Neural cell (in vitro differentiated cells): ENCODE data around the gene TBX19. TPM values are rescaled to one million over a fixed set of nuclear protein-coding genes. Genes with fewer than 3 reads are reported as not detected.

Source experiments
- H2AFZ ChIP-seq: fragments of 200-600, 300-800 bp; sonication (generic), shearing (Covaris generic); 2 replicates; pipeline ENCODE4 v1.6.0; 2014; ENCODE audit warnings: low read depth, mild to moderate bottlenecking, antibody characterized with exemption, low read length, moderate library complexity
- H3F3A ChIP-seq: fragments of 200-600 bp; shearing (Covaris generic); 2 replicates; pipeline ENCODE4 v1.6.1; 2016; ENCODE audit warnings: mild to moderate bottlenecking, moderate library complexity, mixed read lengths, antibody characterized with exemption, low read length; ENCODE audit not compliant: insufficient read depth, poor library complexity, severe bottlenecking
- H3K27ac ChIP-seq: fragments of 200-600, 300-800 bp; sonication (generic), shearing (Covaris generic); 2 replicates; pipeline ENCODE4 v1.5.1; 2014; ENCODE audit warnings: mild to moderate bottlenecking, low read length, moderate library complexity
- H3K27me3 ChIP-seq: fragments of 300-800, 200-600 bp; sonication (generic), shearing (Covaris generic); 2 replicates; pipeline ENCODE4 v1.6.0; 2014; ENCODE audit warnings: mild to moderate bottlenecking, low read depth, low read length, moderate library complexity; ENCODE audit not compliant: insufficient read depth
- H3K36me3 ChIP-seq: fragments of 300-800, 200-600 bp; sonication (generic), shearing (Covaris generic); 2 replicates; pipeline ENCODE4 v1.5.1; 2014; ENCODE audit warnings: mild to moderate bottlenecking, antibody characterized with exemption, low read length, moderate library complexity; ENCODE audit not compliant: insufficient read depth
- H3K4me2 ChIP-seq: fragments of 300-800, 200-600 bp; sonication (generic), shearing (Covaris generic); 2 replicates; pipeline ENCODE4 v1.6.0; 2014; ENCODE audit warnings: mild to moderate bottlenecking, low read length
- H3K4me3 ChIP-seq: fragments of 300-800, 200-600 bp; sonication (generic), shearing (Covaris generic); 2 replicates; pipeline ENCODE4 v1.5.1; 2014; ENCODE audit warnings: mild to moderate bottlenecking, low read length, moderate library complexity
- H3K79me2 ChIP-seq: fragments of 200-600 bp; shearing (Covaris generic); replicated peaks from 2 replicates; pipeline ENCODE4 v1.6.0; 2014; ENCODE audit warnings: mild to moderate bottlenecking, low read length, moderate library complexity; ENCODE audit not compliant: insufficient read depth
- H3K9ac ChIP-seq: fragments of 300-800, 200-600 bp; sonication (generic), shearing (Covaris generic); 2 replicates; pipeline ENCODE4 v1.6.1; 2016; ENCODE audit warnings: mild to moderate bottlenecking, low read length, mixed read lengths
- H3K9me2 ChIP-seq: fragments of 200-600 bp; shearing (Covaris generic); 2 replicates; pipeline ENCODE4 v1.6.1; 2016; ENCODE audit warnings: mild to moderate bottlenecking, low read length, mixed read lengths; ENCODE audit not compliant: insufficient read depth
- H3K9me3 ChIP-seq: fragments of 200-600, 300-800 bp; sonication (generic), shearing (Covaris generic); 2 replicates; pipeline ENCODE4 v1.6.1; 2016; ENCODE audit warnings: mild to moderate bottlenecking, mixed run types, low read length, moderate library complexity, mixed read lengths
- H4K20me1 ChIP-seq: fragments of 200-600 bp; shearing (Covaris generic); 2 replicates; pipeline ENCODE4 v1.6.1; 2016; ENCODE audit warnings: mild to moderate bottlenecking, mixed run types; ENCODE audit not compliant: insufficient read depth
- EP300 ChIP-seq: fragments of 450-650 bp; conservative IDR thresholded peaks from 2 replicates; pipeline ENCODE4 v1.6.1; 2014; ENCODE audit warnings: antibody characterized with exemption, mild to moderate bottlenecking, moderate library complexity; ENCODE audit not compliant: poor library complexity, severe bottlenecking
- EZH2 ChIP-seq: fragments of 200-600, 300-800 bp; shearing (Covaris generic), sonication (generic); IDR thresholded peaks from 2 replicates; pipeline ENCODE4 v1.6.1; 2014; ENCODE audit warnings: antibody characterized with exemption, low read length, borderline replicate concordance, mild to moderate bottlenecking; ENCODE audit not compliant: insufficient read depth, poor library complexity, severe bottlenecking
- MXI1 ChIP-seq: fragments of 450-650 bp; conservative IDR thresholded peaks from 2 replicates; pipeline ENCODE4 v1.6.1; 2014; ENCODE audit warnings: antibody characterized with exemption, mild to moderate bottlenecking; ENCODE audit not compliant: poor library complexity, severe bottlenecking
- POLR2AphosphoS5 ChIP-seq: IDR thresholded peaks from 2 replicates; pipeline ENCODE4 v1.6.1; 2012
- RAD21 ChIP-seq: fragments of 450-650 bp; conservative IDR thresholded peaks from 2 replicates; pipeline ENCODE4 v1.6.1; 2014; ENCODE audit warnings: antibody characterized with exemption, mild to moderate bottlenecking, moderate library complexity
- SMC3 ChIP-seq: fragments of 450-650 bp; conservative IDR thresholded peaks from 2 replicates; pipeline ENCODE4 v1.6.1; 2014; ENCODE audit warnings: antibody characterized with exemption, mild to moderate bottlenecking, moderate library complexity; ENCODE audit not compliant: poor library complexity
- TAF1 ChIP-seq: IDR thresholded peaks from 2 replicates; pipeline ENCODE4 v1.6.1; 2012; ENCODE audit warnings: low read depth
- polyA plus RNA-seq: library from polyadenylated mRNA; depleted of rRNA; stranded (reverse); fragments of >200 nt; gene quantifications from 2 replicates; pipeline ENCODE4 v1.2.3, GENCODE V29; 2014
- TF ChIP-seq, protein P1 (sequence below): fragments of 450-650 bp; IDR thresholded peaks from 2 replicates; pipeline ENCODE4 v1.5.1; 2014; ENCODE audit warnings: antibody characterized with exemption, mild to moderate bottlenecking, moderate library complexity; ENCODE audit not compliant: poor library complexity, severe bottlenecking
- TF ChIP-seq, protein P2 (sequence below): IDR thresholded peaks from 2 replicates; pipeline ENCODE4 v1.6.1; 2012; ENCODE audit warnings: borderline replicate concordance

TBX19 gene
- polyA plus RNA-seq, 1 donor from 2014 or later = 0.42 TPM

DNA sequence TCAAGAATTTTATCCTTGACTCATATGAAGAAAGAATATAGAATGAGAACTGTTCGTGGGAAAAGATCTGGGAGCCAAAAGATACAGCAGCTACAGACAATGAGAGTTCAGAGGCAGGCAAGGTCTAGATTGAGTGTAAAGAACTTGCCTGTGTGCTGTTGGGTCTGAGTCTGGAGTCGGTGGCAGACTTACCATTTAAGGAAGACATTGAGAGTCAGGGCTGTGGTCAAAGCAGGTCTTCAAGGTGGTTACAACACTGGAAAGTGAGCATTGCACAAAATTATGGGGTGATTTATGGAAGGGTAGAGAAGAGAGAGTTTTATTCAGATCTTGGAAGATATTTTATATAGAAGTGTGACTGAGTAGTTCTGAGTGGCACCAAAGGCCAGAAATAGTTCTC lies 80.6 kb downstream of the TBX19 start:
- no peak overlapping the region for H3K27ac ChIP-seq
- TF ChIP-seq SMC3 (no peak), TAF1 (no peak), EZH2 (no peak), RAD21 (no peak), EP300 (no peak)
- TF ChIP-seq, protein P1, sequence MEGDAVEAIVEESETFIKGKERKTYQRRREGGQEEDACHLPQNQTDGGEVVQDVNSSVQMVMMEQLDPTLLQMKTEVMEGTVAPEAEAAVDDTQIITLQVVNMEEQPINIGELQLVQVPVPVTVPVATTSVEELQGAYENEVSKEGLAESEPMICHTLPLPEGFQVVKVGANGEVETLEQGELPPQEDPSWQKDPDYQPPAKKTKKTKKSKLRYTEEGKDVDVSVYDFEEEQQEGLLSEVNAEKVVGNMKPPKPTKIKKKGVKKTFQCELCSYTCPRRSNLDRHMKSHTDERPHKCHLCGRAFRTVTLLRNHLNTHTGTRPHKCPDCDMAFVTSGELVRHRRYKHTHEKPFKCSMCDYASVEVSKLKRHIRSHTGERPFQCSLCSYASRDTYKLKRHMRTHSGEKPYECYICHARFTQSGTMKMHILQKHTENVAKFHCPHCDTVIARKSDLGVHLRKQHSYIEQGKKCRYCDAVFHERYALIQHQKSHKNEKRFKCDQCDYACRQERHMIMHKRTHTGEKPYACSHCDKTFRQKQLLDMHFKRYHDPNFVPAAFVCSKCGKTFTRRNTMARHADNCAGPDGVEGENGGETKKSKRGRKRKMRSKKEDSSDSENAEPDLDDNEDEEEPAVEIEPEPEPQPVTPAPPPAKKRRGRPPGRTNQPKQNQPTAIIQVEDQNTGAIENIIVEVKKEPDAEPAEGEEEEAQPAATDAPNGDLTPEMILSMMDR = no peak
- TF ChIP-seq, protein P2, sequence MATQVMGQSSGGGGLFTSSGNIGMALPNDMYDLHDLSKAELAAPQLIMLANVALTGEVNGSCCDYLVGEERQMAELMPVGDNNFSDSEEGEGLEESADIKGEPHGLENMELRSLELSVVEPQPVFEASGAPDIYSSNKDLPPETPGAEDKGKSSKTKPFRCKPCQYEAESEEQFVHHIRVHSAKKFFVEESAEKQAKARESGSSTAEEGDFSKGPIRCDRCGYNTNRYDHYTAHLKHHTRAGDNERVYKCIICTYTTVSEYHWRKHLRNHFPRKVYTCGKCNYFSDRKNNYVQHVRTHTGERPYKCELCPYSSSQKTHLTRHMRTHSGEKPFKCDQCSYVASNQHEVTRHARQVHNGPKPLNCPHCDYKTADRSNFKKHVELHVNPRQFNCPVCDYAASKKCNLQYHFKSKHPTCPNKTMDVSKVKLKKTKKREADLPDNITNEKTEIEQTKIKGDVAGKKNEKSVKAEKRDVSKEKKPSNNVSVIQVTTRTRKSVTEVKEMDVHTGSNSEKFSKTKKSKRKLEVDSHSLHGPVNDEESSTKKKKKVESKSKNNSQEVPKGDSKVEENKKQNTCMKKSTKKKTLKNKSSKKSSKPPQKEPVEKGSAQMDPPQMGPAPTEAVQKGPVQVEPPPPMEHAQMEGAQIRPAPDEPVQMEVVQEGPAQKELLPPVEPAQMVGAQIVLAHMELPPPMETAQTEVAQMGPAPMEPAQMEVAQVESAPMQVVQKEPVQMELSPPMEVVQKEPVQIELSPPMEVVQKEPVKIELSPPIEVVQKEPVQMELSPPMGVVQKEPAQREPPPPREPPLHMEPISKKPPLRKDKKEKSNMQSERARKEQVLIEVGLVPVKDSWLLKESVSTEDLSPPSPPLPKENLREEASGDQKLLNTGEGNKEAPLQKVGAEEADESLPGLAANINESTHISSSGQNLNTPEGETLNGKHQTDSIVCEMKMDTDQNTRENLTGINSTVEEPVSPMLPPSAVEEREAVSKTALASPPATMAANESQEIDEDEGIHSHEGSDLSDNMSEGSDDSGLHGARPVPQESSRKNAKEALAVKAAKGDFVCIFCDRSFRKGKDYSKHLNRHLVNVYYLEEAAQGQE = no peak

DNA sequence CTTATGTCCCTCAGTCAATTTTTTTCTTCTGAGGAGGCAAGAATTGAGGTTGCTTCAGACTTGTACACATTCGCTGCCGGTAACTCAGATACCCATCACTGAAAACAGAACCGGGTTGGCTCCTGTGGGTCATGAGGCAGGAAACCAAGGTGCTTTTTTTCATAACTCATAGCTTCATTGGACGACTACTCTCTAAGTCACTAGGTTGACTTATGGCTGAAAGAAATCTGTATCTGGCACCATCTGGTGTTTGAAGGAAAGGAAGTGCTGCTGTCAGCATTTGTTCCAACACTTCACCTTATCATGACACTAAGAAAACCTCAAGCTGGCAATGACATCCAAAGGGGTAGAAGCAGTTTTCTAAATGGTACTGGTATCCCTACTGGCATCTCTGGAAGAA lies 82.3 kb downstream of the TBX19 start:
- Histone ChIP-seq H2AFZ (no peak overlapping the region), H3K27me3 (no peaks in the 10 kb centered on the region), H3K4me2 (no peak overlapping the region), H3K27ac (no peak overlapping the region), H3K36me3 (no peaks in the 10 kb centered on the region), H3K9me2 (no peaks in the 10 kb centered on the region), H3F3A (no peaks in the 10 kb centered on the region), H3K79me2 (no peaks in the 10 kb centered on the region), H3K9me3 (no peaks in the 10 kb centered on the region), H3K4me3 (no peak overlapping the region), H3K9ac (no peak overlapping the region), H4K20me1 (no peaks in the 10 kb centered on the region)
- no peak for TF ChIP-seq EP300
- TF ChIP-seq, protein P2 = no peak
- TF ChIP-seq SMC3 = no peak
- TF ChIP-seq EZH2 = no peak
- no peak for TF ChIP-seq POLR2AphosphoS5
- TF ChIP-seq, protein P1 = no peak
- TF ChIP-seq MXI1 = no peak
- TF ChIP-seq TAF1 = no peak
- TF ChIP-seq RAD21 = no peak

More for the DNA sequence above, 80.6 kb downstream of the TBX19 start:
- no peaks in the 10 kb centered on the region for H3K9me2 ChIP-seq
- no peak overlapping the region for H3K4me2 ChIP-seq
- no peak overlapping the region for H3K4me3 ChIP-seq
- H4K20me1 ChIP-seq = no peaks in the 10 kb centered on the region
- no peaks in the 10 kb centered on the region for H3K79me2 ChIP-seq
- no peaks in the 10 kb centered on the region for H3K36me3 ChIP-seq
- H2AFZ ChIP-seq = no peak overlapping the region
- no peaks in the 10 kb centered on the region for H3K27me3 ChIP-seq
- no peaks in the 10 kb centered on the region for H3F3A ChIP-seq
- H3K9ac ChIP-seq = no peak overlapping the region
- H3K9me3 ChIP-seq = no peaks in the 10 kb centered on the region
